Peyer's patch (tissue), 4 donors: ENCODE measurements around the gene DBF4. TPM values are rescaled to one million over a fixed set of nuclear protein-coding genes. Genes with fewer than 3 reads are reported as not detected.
"Not testable (repeated sequence)": the region's sequence is repeated elsewhere in the genome, so short reads cannot be mapped to it uniquely, and the experiment has no call there.

Experiments used
- DNase-seq, 3 donors: peaks; one replicate each; pipeline ENCODE4 v3.0.0-alpha.2; 2017 to 2019
- H3K27ac ChIP-seq, 4 donors: fragments of 200-600 bp; sonication (generic); one replicate each; pipeline ENCODE4 v1.5.1; 2016 to 2019
- H3K27me3 ChIP-seq, 2 donors: fragments of 200-600 bp; sonication (generic); one replicate each; pipeline ENCODE4 v1.5.1; 2019
- H3K36me3 ChIP-seq, 3 donors: fragments of 200-600 bp; sonication (generic); one replicate each; pipeline ENCODE4 v1.5.1; 2016 to 2019
- H3K4me1 ChIP-seq, 4 donors: fragments of 200-600 bp; sonication (generic); one replicate each; pipeline ENCODE4 v1.5.1; 2016 to 2019
- H3K4me3 ChIP-seq, 4 donors: fragments of 200-600 bp; sonication (generic); 1 replicate in 3 of 4; 2 replicates in 1 of 4; pipeline ENCODE4 v1.5.1; 2016 to 2019; ENCODE audit warnings: mild to moderate bottlenecking in 1 of 4
- H3K9me3 ChIP-seq, 4 donors: fragments of 200-600 bp; sonication (generic); one replicate each; pipeline ENCODE4 v1.5.1; 2016 to 2019; ENCODE audit warnings: mild to moderate bottlenecking in 1 of 4
- CTCF ChIP-seq, 6 experiments: fragments of 450-650 bp in 4 of 6; fragments of 200-600 bp in 2 of 6; sonication (generic) in 1 of 6; IDR thresholded peaks; one replicate each; pipeline ENCODE4 v1.5.1; 2017 to 2019; ENCODE audit warnings: antibody characterized with exemption in 6 of 6, mild to moderate bottlenecking in 3 of 6, moderate library complexity in 1 of 6
- POLR2A ChIP-seq, 2 donors: fragments of 450-650 bp; IDR thresholded peaks; one replicate each; pipeline ENCODE4 v1.5.1; 2017; ENCODE audit warnings: antibody characterized with exemption in 2 of 2, mild to moderate bottlenecking in 2 of 2, moderate library complexity in 2 of 2
- total RNA-seq, 4 donors: library from RNA; depleted of rRNA; stranded (reverse); fragments of >200 nt; gene quantifications; one replicate each; pipeline ENCODE4 v1.1.0, GENCODE V29; 2016

Gene DBF4
- total RNA-seq, 4 donors from 2014 or later = 7.7 to 33.8 (median 12.8) TPM

- H3K27ac ChIP-seq = no peak overlapping the region
- no peak for TF ChIP-seq CTCF (IDR thresholded peaks at IDR 0.05)
- TF ChIP-seq POLR2A (IDR thresholded peaks at IDR 0.05) = no peak
- H3K36me3 ChIP-seq = peaks cover 0 to 16% (median 0%) of the 10 kb centered on the region in 3 donors
- no peaks in the 10 kb centered on the region for H3K4me1 ChIP-seq
- H3K4me3 ChIP-seq = no peak overlapping the region
- DNase-seq = no peak
- H3K9me3 ChIP-seq = peaks cover 0 to 7% (median 0%) of the 10 kb centered on the region in 4 donors
- H3K27me3 ChIP-seq = no peaks in the 10 kb centered on the region
Observed at GRCh38 chr7:87870471-87870870, 5.8 kb upstream of the DBF4 start.

- TF ChIP-seq CTCF (IDR thresholded peaks at IDR 0.05) (no peak), POLR2A (IDR thresholded peaks at IDR 0.05) (no peak)
Observed at GRCh38 chr7:87872346-87872745, 3.9 kb upstream of the DBF4 start.

GRCh38 chr7:87873328-87873727, 3.0 kb upstream of the DBF4 start:
- H3K4me3 ChIP-seq, H3K36me3 ChIP-seq, H3K27me3 ChIP-seq, H3K9me3 ChIP-seq, H3K4me1 ChIP-seq, DNase-seq: not testable (repeated sequence)
- H3K27ac ChIP-seq = peak overlapping the region in 1 of 4 donors; percentile 1

More at GRCh38 chr7:87872346-87872745, 3.9 kb upstream of the DBF4 start:
- peaks cover 0 to 7% (median 0%) of the 10 kb centered on the region in 3 donors for H3K36me3 ChIP-seq
- no peaks in the 10 kb centered on the region for H3K4me1 ChIP-seq
- H3K27me3 ChIP-seq = no peaks in the 10 kb centered on the region
- DNase-seq = no peak
- no peak overlapping the region for H3K4me3 ChIP-seq
- H3K27ac ChIP-seq = no peak overlapping the region
- no peaks in the 10 kb centered on the region for H3K9me3 ChIP-seq

- no peaks in the 10 kb centered on the region for H3K27me3 ChIP-seq
- H3K27ac ChIP-seq = peak overlapping the region in 1 of 4 donors; percentile 1
- H3K4me1 ChIP-seq = peaks cover 0 to 10% (median 0%) of the 10 kb centered on the region in 4 donors
- no peak for DNase-seq
- H3K4me3 ChIP-seq = peak overlapping the region in 1 of 4 donors; percentile 14
- no peaks in the 10 kb centered on the region for H3K9me3 ChIP-seq
- TF ChIP-seq CTCF (IDR thresholded peaks at IDR 0.05) = no peak
- no peak for TF ChIP-seq POLR2A (IDR thresholded peaks at IDR 0.05)
- peaks cover 0 to 7% (median 0%) of the 10 kb centered on the region in 3 donors for H3K36me3 ChIP-seq
Observed at GRCh38 chr7:87874066-87874465, 2.2 kb upstream of the DBF4 start.

GRCh38 chr7:87875151-87876039, 898 bp upstream of the DBF4 start:
- H3K27me3 ChIP-seq = no peaks in the 10 kb centered on the region
- peaks cover 0 to 7% (median 0%) of the 10 kb centered on the region in 3 donors for H3K36me3 ChIP-seq
- H3K9me3 ChIP-seq = no peaks in the 10 kb centered on the region
- peak in 1 of 3 donors; percentile 17 for DNase-seq
- H3K4me3 ChIP-seq = peak overlapping the region; percentile 73 to 97 (median 86)
- H3K27ac ChIP-seq = peak overlapping the region; percentile 94 to 97 (median 96)
- TF ChIP-seq POLR2A (IDR thresholded peaks at IDR 0.05) (no peak), CTCF (IDR thresholded peaks at IDR 0.05) (no peak)
- peaks cover 0 to 10% (median 0%) of the 10 kb centered on the region in 4 donors for H3K4me1 ChIP-seq

- no peaks in the 10 kb centered on the region for H3K9me3 ChIP-seq
- peak overlapping the region; percentile 73 to 97 (median 86) for H3K4me3 ChIP-seq
- DNase-seq = peak; percentile 61 to 82 (median 77)
- no peaks in the 10 kb centered on the region for H3K36me3 ChIP-seq
- peaks cover 0 to 10% (median 0%) of the 10 kb centered on the region in 4 donors for H3K4me1 ChIP-seq
- no peaks in the 10 kb centered on the region for H3K27me3 ChIP-seq
- TF ChIP-seq POLR2A (IDR thresholded peaks at IDR 0.05) = no peak
- TF ChIP-seq CTCF (IDR thresholded peaks at IDR 0.05) = no peak
- H3K27ac ChIP-seq = peak overlapping the region; percentile 94 to 97 (median 96)
Observed at GRCh38 chr7:87876869-87877234, 559 bp downstream of the DBF4 start.
